K562 (cell line): ENCODE data around the gene LCN1. TPM values are rescaled to one million over a fixed set of nuclear protein-coding genes. Genes with fewer than 3 reads are reported as not detected.

Experiments
- CBX2 ChIP-seq: fragments of 200-600 bp; sonication (generic); IDR thresholded peaks from one replicate; pipeline ENCODE4 v1.6.1; 2012; ENCODE audit warnings: mild to moderate bottlenecking, low read length, inconsistent platforms; ENCODE audit not compliant: insufficient read depth, poor library complexity, severe bottlenecking
- EWSR1 ChIP-seq: fragments of 450-650 bp; IDR thresholded peaks from 2 replicates; pipeline ENCODE4 v1.6.1; 2018; ENCODE audit warnings: borderline replicate concordance, mild to moderate bottlenecking, low read depth, moderate library complexity; ENCODE audit not compliant: partially characterized antibody
- ID3 ChIP-seq, 2 experiments: fragments of 250-450 bp in 1 of 2; fragments of 450-650 bp in 1 of 2; sonication (Bioruptor Pico) in 1 of 2; IDR thresholded peaks; 2 replicates each; pipeline versions ENCODE4 v1.6.1 to v1.8.0; 2016 to 2021; ENCODE audit warnings: mild to moderate bottlenecking in 2 of 2, moderate library complexity in 2 of 2, missing compliant biosample characterization in 1 of 2, missing genetic modification characterization in 1 of 2
- ILK ChIP-seq: fragments of 450-650 bp; IDR thresholded peaks from 2 replicates; pipeline ENCODE4 v1.6.1; 2016; ENCODE audit warnings: missing genetic modification characterization, low read depth, mild to moderate bottlenecking, missing compliant biosample characterization, moderate library complexity, borderline replicate concordance
- MCM5 ChIP-seq: fragments of 450-650 bp; IDR thresholded peaks from 2 replicates; pipeline ENCODE4 v1.6.1; 2016; ENCODE audit warnings: low read depth
- NONO ChIP-seq, 2 experiments: fragments of 200-400 bp in 1 of 2; fragments of 450-650 bp in 1 of 2; formaldehyde crosslinking in 1 of 2; IDR thresholded peaks; 2 replicates each; pipeline ENCODE4 v1.6.1; 2017; ENCODE audit warnings: low read depth in 2 of 2, mild to moderate bottlenecking in 2 of 2, moderate library complexity in 2 of 2, low read length in 1 of 2
- NR2C2 ChIP-seq, 2 experiments: fragments of 200-800 bp in 1 of 2; sonication (Bioruptor generic) in 1 of 2; sonication (generic) in 1 of 2; formaldehyde crosslinking in 1 of 2; IDR thresholded peaks; 2 replicates each; pipeline versions ENCODE4 v1.6.1 to v1.8.0; 2016 to 2022; ENCODE audit warnings: mild to moderate bottlenecking in 1 of 2, missing compliant biosample characterization in 1 of 2, missing genetic modification characterization in 1 of 2, missing genetic modification reagents in 1 of 2
- THRA ChIP-seq: fragments of 450-650 bp; IDR thresholded peaks from 2 replicates; pipeline ENCODE4 v1.6.1; 2017; ENCODE audit warnings: mild to moderate bottlenecking, moderate library complexity
- ZNF518B ChIP-seq: fragments of 250-450 bp; sonication (Bioruptor Pico); IDR thresholded peaks from 2 replicates; pipeline ENCODE4 v1.5.0; 2021; ENCODE audit warnings: mild to moderate bottlenecking, moderate library complexity
- ZNF717 ChIP-seq: fragments of 250-450 bp; sonication (Bioruptor Pico); IDR thresholded peaks from 2 replicates; pipeline ENCODE4 v1.5.0; 2021
- polyA plus RNA-seq, 8 experiments: library from polyadenylated mRNA; depleted of rRNA in 4 of 8; stranded (reverse) in 5 of 8; unstranded in 3 of 8; fragments of >200 nt; fragmentation: Nextera tagmentation in 2 of 8; fragmentation: Illumina TruSeq in 1 of 8; extraction: Ambion mirVana in 2 of 8; extraction: Trizol in 1 of 8; gene quantifications; 2 replicates each; pipeline versions ENCODE4 v1.2.1 to v1.2.3, GENCODE V29; 2011 to 2014; ENCODE audit warnings: inconsistent platforms in 1 of 8, missing spikeins in 1 of 8
- total RNA-seq, 7 experiments: library from RNA; depleted of rRNA in 6 of 7; stranded (reverse); fragments of >200 nt in 6 of 7; fragmentation: Illumina TruSeq in 2 of 7; extraction: Trizol in 2 of 7; gene quantifications; 2 replicates each; pipeline versions ENCODE4 v1.2.1 to v1.2.3, GENCODE V29; 2011 to 2021; ENCODE audit warnings: low replicate concordance in 1 of 7

The LCN1 gene
- total and polyA plus RNA-seq, 9 of the 15 experiments (the other 6 are each of a cell fraction or from before 2014, with no cell fraction given) = not detected

GRCh38 chr9:135570456-135570855 is 49.2 kb downstream of the LCN1 start (continued):
- no peak for TF ChIP-seq NR2C2 (CRISPR knock-in tag; IDR thresholded peaks at IDR 0.05)
- TF ChIP-seq NR2C2 (tag; IDR thresholded peaks at IDR 0.05) = no peak
- no peak for TF ChIP-seq ILK (tag)
- TF ChIP-seq MCM5 = no peak
- TF ChIP-seq EWSR1 = no peak
- TF ChIP-seq CBX2 = no peak
- TF ChIP-seq ZNF717 (CRISPR knock-in tag) = no peak
- TF ChIP-seq ZNF518B (CRISPR knock-in tag) = no peak
- TF ChIP-seq THRA = no peak
- TF ChIP-seq NONO (IDR thresholded peaks at IDR 0.05; ENCODE audit: low read depth in 2 of 2, low read length in 1 of 2) = no peak
- no peak for TF ChIP-seq ID3 (CRISPR knock-in tag; IDR thresholded peaks at IDR 0.05)
- TF ChIP-seq ID3 (tag; IDR thresholded peaks at IDR 0.05) = no peak
- TF ChIP-seq, all 486 proteins: peak for 0
